IMR-90 (cell line): Measurements from ENCODE around the gene EPHX1. TPM values are rescaled to one million over a fixed set of nuclear protein-coding genes. Genes with fewer than 3 reads are reported as not detected.

Source experiments
- ATAC-seq: fragments of 200-7000 bp; cut with Tn5 transposase; 2 replicates; pipeline ENCODE4 v1.9.1; 2020; ENCODE audit warnings: low read depth, mild to moderate bottlenecking, moderate library complexity
- BruUV-seq: library from RNA; stranded (reverse); fragments of 400-500 nt; replicated peaks from 2 replicates; lab custom pipeline; 2021; lab: Mats Ljungman, UMichigan
- CTCF ChIA-PET: fragments of 300-600 bp; formaldehyde crosslinking; extraction: SDS; loops from one replicate; lab custom pipeline; 2021; ENCODE audit warnings: antibody characterized with exemption; lab: Yijun Ruan, JAX
- POLR2A ChIA-PET: fragments of 300-600 bp; sonication (Branson Sonifier 250); formaldehyde crosslinking; loops from one replicate; lab custom pipeline; 2022; ENCODE audit warnings: antibody characterized with exemption; ENCODE audit not compliant: unreplicated experiment; lab: Charles Lee
- DNase-seq: peaks from one replicate; pipeline ENCODE4 v3.0.0; 2013
- H2AFZ ChIP-seq: replicated peaks from 2 replicates; pipeline ENCODE3; 2013; ENCODE audit warnings: low read length, mild to moderate bottlenecking; ENCODE audit not compliant: poor library complexity
- H2AK5ac ChIP-seq: 2 replicates; pipeline ENCODE4 v1.6.1; 2013; ENCODE audit warnings: low read depth, low read length, inconsistent platforms
- H2AK9ac ChIP-seq: replicated peaks from 2 replicates; pipeline ENCODE3; 2013; ENCODE audit warnings: mild to moderate bottlenecking, low read depth, low read length, moderate library complexity; ENCODE audit not compliant: poor library complexity
- H2BK120ac ChIP-seq: 2 replicates; pipeline ENCODE4 v1.6.1; 2013; ENCODE audit warnings: low read depth, low read length, inconsistent platforms
- H2BK15ac ChIP-seq: 3 replicates; pipeline ENCODE4 v1.6.1; 2013; ENCODE audit warnings: low read depth, low read length, inconsistent platforms
- H2BK20ac ChIP-seq: 2 replicates; pipeline ENCODE4 v1.6.1; 2013; ENCODE audit warnings: low read depth, mild to moderate bottlenecking, inconsistent platforms, low read length, moderate library complexity
- H2BK5ac ChIP-seq: 2 replicates; pipeline ENCODE4 v1.6.1; 2013; ENCODE audit warnings: mild to moderate bottlenecking, low read depth, low read length, inconsistent platforms; ENCODE audit not compliant: poor library complexity, severe bottlenecking
- H3K14ac ChIP-seq: replicated peaks from 2 replicates; pipeline ENCODE4 v1.6.1; 2013; ENCODE audit warnings: low read depth, low read length, inconsistent platforms
- H3K18ac ChIP-seq: 2 replicates; pipeline ENCODE4 v1.6.1; 2013; ENCODE audit warnings: low read depth, low read length, control low read depth
- H3K23ac ChIP-seq: 2 replicates; pipeline ENCODE4 v1.6.1; 2013; ENCODE audit warnings: low read depth, low read length, inconsistent platforms
- H3K27ac ChIP-seq: 2 replicates; pipeline ENCODE4 v1.5.1; 2013; ENCODE audit warnings: mild to moderate bottlenecking, control low read depth, low read length; ENCODE audit not compliant: insufficient read depth
- H3K27me3 ChIP-seq: 2 replicates; pipeline ENCODE4 v1.6.1; 2013; ENCODE audit warnings: low read length; ENCODE audit not compliant: control insufficient read depth, insufficient read depth
- H3K36me3 ChIP-seq: 2 replicates; pipeline ENCODE4 v1.6.1; 2013; ENCODE audit warnings: low read length, mixed read lengths; ENCODE audit not compliant: control insufficient read depth, insufficient read depth
- H3K4ac ChIP-seq: 2 replicates; pipeline ENCODE4 v1.6.1; 2013; ENCODE audit warnings: low read depth, low read length, inconsistent platforms
- H3K4me1 ChIP-seq: 2 replicates; pipeline ENCODE4 v1.6.1; 2013; ENCODE audit warnings: low read length, mixed read lengths; ENCODE audit not compliant: control insufficient read depth, insufficient read depth
- H3K4me2 ChIP-seq: 2 replicates; pipeline ENCODE4 v1.6.1; 2013; ENCODE audit warnings: low read depth, mild to moderate bottlenecking, control low read depth, low read length, moderate library complexity
- H3K4me3 ChIP-seq: 2 replicates; pipeline ENCODE4 v1.5.1; 2013; ENCODE audit warnings: low read depth, mild to moderate bottlenecking, control low read depth, low read length, moderate library complexity; ENCODE audit not compliant: insufficient read depth
- H3K56ac ChIP-seq: 2 replicates; pipeline ENCODE4 v1.6.1; 2013; ENCODE audit warnings: low read length, inconsistent platforms; ENCODE audit not compliant: insufficient read depth; ENCODE audit errors: extremely low read depth
- H3K79me1 ChIP-seq, 2 experiments: 2 replicates each; pipeline ENCODE4 v1.6.1; 2013; ENCODE audit warnings: low read length in 2 of 2, inconsistent platforms in 1 of 2, low read depth in 1 of 2
- H3K9ac ChIP-seq: 2 replicates; pipeline ENCODE4 v1.6.1; 2013; ENCODE audit warnings: low read depth, low read length, control low read depth
- H3K9me1 ChIP-seq: 2 replicates; pipeline ENCODE4 v1.6.1; 2013; ENCODE audit warnings: low read length, inconsistent platforms; ENCODE audit not compliant: insufficient read depth
- H3K9me3 ChIP-seq: 2 replicates; pipeline ENCODE4 v1.6.1; 2013; ENCODE audit warnings: low read length; ENCODE audit not compliant: control insufficient read depth, insufficient read depth
- H4K20me1 ChIP-seq: 2 replicates; pipeline ENCODE4 v1.6.1; 2013; ENCODE audit warnings: low read length, inconsistent platforms; ENCODE audit not compliant: insufficient read depth
- H4K5ac ChIP-seq: 2 replicates; pipeline ENCODE4 v1.6.1; 2013; ENCODE audit warnings: mild to moderate bottlenecking, low read depth, low read length, control low read depth
- H4K8ac ChIP-seq, 2 experiments: 2 replicates each; pipeline ENCODE4 v1.6.1; 2013; ENCODE audit warnings: low read depth in 2 of 2, low read length in 2 of 2, control low read depth in 1 of 2, inconsistent platforms in 1 of 2
- H4K91ac ChIP-seq: 2 replicates; pipeline ENCODE4 v1.6.1; 2013; ENCODE audit warnings: low read depth, low read length, inconsistent platforms; ENCODE audit not compliant: insufficient read depth
- CHD1 ChIP-seq: IDR thresholded peaks from 2 replicates; pipeline ENCODE4 v1.6.1; 2012; ENCODE audit warnings: low read depth, low read length, improper control_type of control experiment
- FOS ChIP-seq: fragments of 150-350 bp; IDR thresholded peaks from 2 replicates; pipeline ENCODE4 v1.6.1; 2016; ENCODE audit warnings: low read depth, low read length
- MAZ ChIP-seq: IDR thresholded peaks from 2 replicates; pipeline ENCODE4 v1.6.1; 2012; ENCODE audit warnings: low read depth, mild to moderate bottlenecking, low read length, improper control_type of control experiment, moderate library complexity, borderline replicate concordance
- POLR2A ChIP-seq: IDR thresholded peaks from 2 replicates; pipeline ENCODE4 v1.6.1; 2012; ENCODE audit warnings: mild to moderate bottlenecking, low read depth, low read length
- RCOR1 ChIP-seq: IDR thresholded peaks from 2 replicates; pipeline ENCODE4 v1.6.1; 2012; ENCODE audit warnings: mild to moderate bottlenecking, low read length, improper control_type of control experiment; ENCODE audit not compliant: insufficient replicate concordance
- USF2 ChIP-seq: fragments of 150-350 bp; IDR thresholded peaks from 2 replicates; pipeline ENCODE4 v1.6.1; 2017; ENCODE audit warnings: mild to moderate bottlenecking, antibody characterized with exemption, low read length, low read depth
- WGBS, 2 experiments: methylation state at CpG; one replicate each; pipeline versions ENCODE4 v1.1.5 to v1.1.7; 2013; ENCODE audit warnings: missing lambda C conversion rate in 2 of 2; ENCODE audit not compliant: insufficient read length in 1 of 2; ENCODE audit errors: extremely low coverage in 2 of 2; 5-methylcytosine and 5-hydroxymethylcytosine counted together
- dilution Hi-C: fragments of 300-500 bp; cut with HindIII; formaldehyde crosslinking; loops from one replicate; pipeline ENCODE4 v1.14.3; 2018; ENCODE audit warnings: low sequenced_read_pairs; ENCODE audit not compliant: unreplicated experiment
- in situ Hi-C: fragments of 300-500 bp; cut with MboI; formaldehyde crosslinking; loops from 3 replicates; pipeline ENCODE4 v1.14.3; 2019; ENCODE audit warnings: low sequenced_read_pairs, inconsistent platforms, mixed read lengths
- intact Hi-C: fragments of 100-400 bp; cut with micrococcal nuclease; formaldehyde crosslinking; loops from 2 replicates; pipeline ENCODE4 v1.10.0; 2022
- polyA plus RNA-seq, 3 experiments: library from polyadenylated mRNA; depleted of rRNA; stranded (reverse); fragments of >200 nt; gene quantifications; 2 replicates each; pipeline ENCODE4 v1.2.3, GENCODE V29; 2012; ENCODE audit warnings: low replicate concordance in 1 of 3
- total RNA-seq: library from RNA; depleted of rRNA; stranded (reverse); fragments of >200 nt; gene quantifications from 2 replicates; pipeline ENCODE4 v1.2.3, GENCODE V29; 2012

The EPHX1 gene
- total and polyA plus RNA-seq, 2 of the 4 experiments (the other 2 are of a cell fraction), result 20.3 to 46.3 TPM

GRCh38 chr1:225762444-225762843, 47.5 kb upstream of the EPHX1 start:
- Histone ChIP-seq H3K79me1 (no peaks in the 10 kb centered on the region), H4K8ac (peak overlapping the region; percentile 2 to 56; a peak in 1 of 4 replicates), H3K9me3 (no peaks in the 10 kb centered on the region), H3K9ac (no peak overlapping the region), H3K18ac (peak overlapping the region; percentile 61), H4K20me1 (peaks cover 3% of the 10 kb centered on the region; the same call in 1 of the 2 replicates), H3K4ac (peak overlapping the region; percentile 55), H3K36me3 (no peaks in the 10 kb centered on the region), H3K23ac (0 out of 2 replicates have a peak overlapping the region, but pooled peaks have one; percentile 65), H3K56ac (no peak overlapping the region), H2AK9ac (no peak overlapping the region), H3K9me1 (peaks cover 20% of the 10 kb centered on the region), H3K14ac (peak overlapping the region; percentile 38), H3K4me2 (no peak overlapping the region; the same call in 1 of the 2 replicates), H2BK15ac (no peak overlapping the region), H2BK120ac (peak overlapping the region; percentile 83), H3K27me3 (no peaks in the 10 kb centered on the region), H3K27ac (peak overlapping the region; percentile 0; the same call in 1 of the 2 replicates), H3K4me3 (no peak overlapping the region), H2BK20ac (peak overlapping the region; percentile 73; the same call in 1 of the 2 replicates), H4K5ac (0 out of 2 replicates have a peak overlapping the region, but pooled peaks have one; percentile 40), H3K4me1 (peaks cover 27% of the 10 kb centered on the region), H2AFZ (peak overlapping the region; percentile 69), H4K91ac (peak overlapping the region; percentile 19), H2BK5ac (peak overlapping the region; percentile 25), H2AK5ac (no peak overlapping the region)
- TF ChIP-seq CHD1 (no peak), USF2 (no peak), FOS (peak; percentile 63; the same call in 1 of the 2 replicates), POLR2A (0 out of 2 replicates have a peak, but pooled peaks have one; percentile 20), RCOR1 (no peak), MAZ (peak; percentile 77)
- no TSS peak for BruUV-seq
- in situ Hi-C loops (no loop called here), intact Hi-C loops (no loop called here), dilution Hi-C loops (no loop called here)
- ATAC-seq (peak; percentile 21; the same call in 1 of the 2 replicates), DNase-seq (peak; percentile 69)
- POLR2A ChIA-PET, result interaction anchor here (0.6 kb wide), 1 partner anchor 361 kb away, joined by 4 read pairs; no protein-coding TSS in a partner anchor
- 33% methylated on average over 3 of the region's 5 CpGs; no CpG with 5 or more reads in 1 of the 2 experiments for WGBS, 2 experiments
- CTCF ChIA-PET, result interaction anchor here (0.8 to 2.6 kb wide), 2 partner anchors 9 to 10 kb away, joined by 3 to 9 read pairs; no protein-coding TSS in a partner anchor
